Right lobe of liver (tissue), 6 donors: ENCODE results near the gene GABRR2. TPM values are rescaled to one million over a fixed set of nuclear protein-coding genes. Genes with fewer than 3 reads are reported as not detected.

ENCODE experiments used
- ATAC-seq, 4 donors: fragments of 200-7000 bp; cut with Tn5 transposase; one replicate each; pipeline ENCODE4 v1.9.1; 2020; ENCODE audit warnings: mild to moderate bottlenecking in 4 of 4, moderate library complexity in 4 of 4
- DNase-seq, 3 donors: peaks; one replicate each; pipeline ENCODE4 v3.0.0-alpha.2; 2020
- H3K27ac ChIP-seq, 3 donors: fragments of 200-600 bp; one replicate each; pipeline ENCODE4 v1.8.0; 2022
- H3K27me3 ChIP-seq, 2 donors: fragments of 200-600 bp; one replicate each; pipeline ENCODE4 v1.8.0; 2022
- H3K36me3 ChIP-seq, 4 donors: fragments of 200-600 bp; sonication (generic) in 1 of 4; one replicate each; pipeline versions ENCODE4 v1.5.1 to v1.8.0; 2017 to 2022; ENCODE audit warnings: control low read depth in 1 of 4
- H3K4me1 ChIP-seq, 4 donors: fragments of 200-600 bp; sonication (generic) in 1 of 4; one replicate each; pipeline versions ENCODE4 v1.5.1 to v1.8.0; 2017 to 2022; ENCODE audit warnings: control low read depth in 1 of 4
- H3K4me3 ChIP-seq, 3 donors: fragments of 200-600 bp; one replicate each; pipeline ENCODE4 v1.8.0; 2022
- H3K9me3 ChIP-seq, 4 donors: fragments of 200-600 bp; sonication (generic) in 1 of 4; one replicate each; pipeline versions ENCODE4 v1.5.1 to v1.8.0; 2017 to 2022; ENCODE audit warnings: control low read depth in 1 of 4
- POLR2A ChIP-seq: fragments of 450-650 bp; IDR thresholded peaks from one replicate; pipeline ENCODE4 v1.6.1; 2017; ENCODE audit warnings: antibody characterized with exemption, mild to moderate bottlenecking
- WGBS: methylation state at CpG from one replicate; pipeline ENCODE4 v1.1.6; 2018; ENCODE audit warnings: low coverage, low lambda C conversion rate; ENCODE audit not compliant: insufficient coverage; ENCODE audit errors: missing lambda C conversion rate; 5-methylcytosine and 5-hydroxymethylcytosine counted together
- intact Hi-C, 2 donors: fragments of 100-400 bp; cut with DNase I; formaldehyde crosslinking; loops; one replicate each; pipeline versions ENCODE4 v1.11.2 to v1.14.1; 2022
- total RNA-seq, 6 experiments: library from RNA; depleted of rRNA in 2 of 6; stranded (reverse); fragments of >200 nt in 2 of 6; fragmentation: NEBNext Ultra II Directional in 3 of 6; extraction: Animal tissue kit (Norgen Biotek cat#: 25700) in 3 of 6; gene quantifications; one replicate each; pipeline versions ENCODE4 v1.1.0 to v1.2.4, GENCODE V29; 2016 to 2023
- TF ChIP-seq, protein P1 (sequence below), 4 donors: fragments of 200-600 bp in 3 of 4; fragments of 450-650 bp in 1 of 4; IDR thresholded peaks; one replicate each; pipeline versions ENCODE4 v1.5.1 to v1.8.0; 2016 to 2022; ENCODE audit warnings: antibody characterized with exemption in 4 of 4, mild to moderate bottlenecking in 2 of 4
- donor health status: DM: no; HTN: yes; CAD: no.
- donor health status: DM: no; HTN: no; CAD: no.
- donor health status: DM: no; HTN: no; CAD: no.
- donor health status: DM: no; HTN: yes; CAD: no.
- donor health status: DM: no; HTN: yes; CAD: no.

The GABRR2 gene
- total RNA-seq, 6 experiments from 2014 or later, result 0.20 to 1.2 (median 0.56) TPM

DNA sequence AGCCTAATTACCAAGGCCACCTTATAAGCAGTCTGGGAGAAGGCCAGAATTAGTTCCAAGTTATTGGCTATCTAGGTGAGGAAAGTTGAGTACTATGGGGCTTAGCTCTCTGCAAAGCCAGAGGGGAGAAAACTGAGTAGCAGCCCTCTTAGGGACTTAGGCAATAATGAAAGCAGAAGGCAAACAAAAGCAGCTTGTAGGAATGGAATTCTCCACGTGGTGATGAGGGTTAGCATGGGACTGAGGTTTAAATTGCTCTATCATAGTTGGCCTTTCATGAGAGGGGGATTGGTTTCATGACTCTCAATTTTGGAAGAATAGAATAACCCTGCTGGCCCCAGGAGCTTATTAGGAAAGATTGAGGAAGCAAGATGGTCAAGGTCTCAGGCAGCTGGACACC lies 44.5 kb upstream of the GABRR2 start:
- Histone ChIP-seq H3K4me1 (no peaks in the 10 kb centered on the region), H3K27me3 (no peaks in the 10 kb centered on the region), H3K4me3 (no peak overlapping the region), H3K27ac (no peak overlapping the region), H3K9me3 (no peaks in the 10 kb centered on the region), H3K36me3 (no peaks in the 10 kb centered on the region)
- intact Hi-C loops, result no loop called here
- ATAC-seq (no peak), DNase-seq (no peak)
- no peak for TF ChIP-seq POLR2A
- TF ChIP-seq, protein P1, sequence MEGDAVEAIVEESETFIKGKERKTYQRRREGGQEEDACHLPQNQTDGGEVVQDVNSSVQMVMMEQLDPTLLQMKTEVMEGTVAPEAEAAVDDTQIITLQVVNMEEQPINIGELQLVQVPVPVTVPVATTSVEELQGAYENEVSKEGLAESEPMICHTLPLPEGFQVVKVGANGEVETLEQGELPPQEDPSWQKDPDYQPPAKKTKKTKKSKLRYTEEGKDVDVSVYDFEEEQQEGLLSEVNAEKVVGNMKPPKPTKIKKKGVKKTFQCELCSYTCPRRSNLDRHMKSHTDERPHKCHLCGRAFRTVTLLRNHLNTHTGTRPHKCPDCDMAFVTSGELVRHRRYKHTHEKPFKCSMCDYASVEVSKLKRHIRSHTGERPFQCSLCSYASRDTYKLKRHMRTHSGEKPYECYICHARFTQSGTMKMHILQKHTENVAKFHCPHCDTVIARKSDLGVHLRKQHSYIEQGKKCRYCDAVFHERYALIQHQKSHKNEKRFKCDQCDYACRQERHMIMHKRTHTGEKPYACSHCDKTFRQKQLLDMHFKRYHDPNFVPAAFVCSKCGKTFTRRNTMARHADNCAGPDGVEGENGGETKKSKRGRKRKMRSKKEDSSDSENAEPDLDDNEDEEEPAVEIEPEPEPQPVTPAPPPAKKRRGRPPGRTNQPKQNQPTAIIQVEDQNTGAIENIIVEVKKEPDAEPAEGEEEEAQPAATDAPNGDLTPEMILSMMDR (IDR thresholded peaks at IDR 0.05), result no peak
- WGBS, result 0% methylated on average over 1 of the region's 1 CpG

DNA sequence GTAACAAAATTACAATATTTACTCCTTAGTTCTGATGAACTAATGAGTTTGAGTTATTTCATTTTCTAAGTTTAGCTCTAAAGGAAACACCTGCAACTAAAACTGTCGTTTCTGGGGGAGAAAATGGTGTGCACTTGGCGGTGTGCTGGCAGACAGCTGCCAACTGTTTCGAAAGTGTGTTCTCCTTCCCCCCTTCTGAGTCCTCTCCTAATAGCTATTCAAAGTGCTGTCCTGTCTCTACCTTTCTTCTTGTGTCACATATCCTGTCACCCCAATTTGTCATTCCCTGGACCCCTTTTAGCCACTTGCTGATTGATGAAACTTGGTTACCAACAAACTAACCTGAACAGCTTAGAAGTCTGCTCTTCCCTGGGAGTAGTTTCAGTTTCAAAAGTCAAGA lies 42.3 kb upstream of the GABRR2 start:
- Histone ChIP-seq H3K27ac (peak overlapping the region in 1 of 3 donors; percentile 23), H3K4me1 (no peaks in the 10 kb centered on the region), H3K9me3 (no peaks in the 10 kb centered on the region), H3K36me3 (no peaks in the 10 kb centered on the region), H3K27me3 (no peaks in the 10 kb centered on the region), H3K4me3 (peak overlapping the region; percentile 12 to 28 (median 22))
- no peak for TF ChIP-seq POLR2A
- TF ChIP-seq, protein P1 (IDR thresholded peaks at IDR 0.05), result no peak
- DNase-seq, result no peak
- 3% methylated on average over 3 of the region's 3 CpGs for WGBS
- peak in 2 of 4 donors; percentile 21 to 39 for ATAC-seq
- intact Hi-C loops, result no loop called here

DNA sequence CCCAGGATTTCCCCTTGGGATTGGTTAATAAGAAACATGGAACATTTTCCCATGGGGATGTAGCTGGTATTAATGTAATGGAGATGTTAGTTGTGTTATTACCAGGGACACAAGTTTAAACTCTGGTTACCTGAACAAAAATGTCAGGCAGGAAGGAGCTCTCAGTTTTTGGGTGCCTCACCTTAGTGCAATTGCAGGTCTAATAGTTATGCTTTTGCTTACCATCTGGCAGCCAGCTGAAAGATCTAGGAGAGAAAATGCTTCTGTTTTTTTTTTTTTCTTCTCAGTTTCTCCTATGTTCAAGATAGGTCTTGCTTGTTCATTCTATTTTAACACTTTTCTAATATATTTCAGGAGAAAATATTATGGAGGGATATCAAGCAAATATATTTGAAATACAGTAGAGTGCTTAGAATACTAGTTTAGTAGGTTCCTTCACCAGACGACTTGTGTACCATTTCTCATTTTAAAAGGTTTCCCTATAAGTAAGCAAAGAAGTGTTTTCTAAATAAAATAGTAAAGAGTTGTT lies 41.6 kb upstream of the GABRR2 start:
- intact Hi-C loops, result no loop called here
- ATAC-seq (no peak), DNase-seq (no peak)
- WGBS, result 20% methylated on average over 1 of the region's 1 CpG
- no peak overlapping the region for H3K4me3 ChIP-seq
- no peak for TF ChIP-seq POLR2A
- TF ChIP-seq, protein P1 (IDR thresholded peaks at IDR 0.05), result no peak
- no peak overlapping the region for H3K27ac ChIP-seq
- no peaks in the 10 kb centered on the region for H3K36me3 ChIP-seq
- H3K9me3 ChIP-seq, result no peaks in the 10 kb centered on the region
- no peaks in the 10 kb centered on the region for H3K27me3 ChIP-seq
- no peaks in the 10 kb centered on the region for H3K4me1 ChIP-seq

DNA sequence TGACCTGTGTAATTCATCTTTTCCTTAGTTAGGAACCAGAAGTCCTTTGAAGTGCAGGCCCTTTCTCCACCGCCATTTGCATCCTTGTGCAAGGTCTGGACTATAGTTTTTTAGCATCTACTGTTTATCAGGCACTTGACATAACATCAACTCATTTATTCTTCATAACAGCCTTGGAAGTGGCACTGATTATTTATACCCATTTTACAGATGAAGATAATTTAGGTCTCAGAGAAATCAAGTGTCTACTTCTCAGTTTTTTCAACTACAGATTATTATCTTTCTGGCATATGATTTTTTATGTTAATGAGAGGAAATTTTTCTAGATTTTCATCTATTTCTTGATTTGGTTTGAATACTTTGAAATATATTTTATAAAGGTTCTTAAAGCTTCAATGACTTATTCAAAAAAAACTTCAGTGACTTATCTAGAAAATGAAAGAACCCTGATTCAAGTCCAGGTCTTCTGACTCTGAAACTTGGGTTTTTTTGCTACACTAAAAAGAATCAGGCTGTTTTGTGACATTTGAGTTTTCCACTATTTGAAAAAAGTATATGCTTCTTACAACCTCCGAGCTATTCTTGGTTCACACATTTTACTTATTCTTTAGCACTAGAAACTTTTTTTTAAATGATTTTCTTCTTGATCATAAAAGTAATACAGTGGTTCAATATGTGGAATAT lies 40.6 kb upstream of the GABRR2 start:
- intact Hi-C loops, result no loop called here

More for the DNA sequence above, 40.6 kb upstream of the GABRR2 start:
- no peaks in the 10 kb centered on the region for H3K27me3 ChIP-seq
- H3K36me3 ChIP-seq, result no peaks in the 10 kb centered on the region
- WGBS, result 91% methylated on average over 2 of the region's 2 CpGs
- peaks cover 0 to 9% (median 3%) of the 10 kb centered on the region in 4 donors for H3K4me1 ChIP-seq
- TF ChIP-seq POLR2A, result no peak
- TF ChIP-seq, protein P1 (IDR thresholded peaks at IDR 0.05), result no peak
- DNase-seq (no peak), ATAC-seq (no peak)
- no peaks in the 10 kb centered on the region for H3K9me3 ChIP-seq
- H3K27ac ChIP-seq, result no peak overlapping the region
- no peak overlapping the region for H3K4me3 ChIP-seq
